ENCODE data around the gene HDAC7.
"Not testable (repeated sequence)": the region's sequence is repeated elsewhere in the genome, so short reads cannot be mapped to it uniquely, and the experiment has no call there.

Gene HDAC7

GRCh38 chr12:47811581-47812484 is 7.9 kb downstream of the HDAC7 start:
- DNase-seq = no peak

GRCh38 chr12:47811072-47811396 is 8.7 kb downstream of the HDAC7 start:
- no peak for DNase-seq

- DNase-seq = not testable (repeated sequence)
Observed at GRCh38 chr12:47809518-47809917, 10.2 kb downstream of the HDAC7 start.

- DNase-seq = no peak
Observed at GRCh38 chr12:47808574-47809365, 10.9 kb downstream of the HDAC7 start.

- no peak for DNase-seq
Observed at GRCh38 chr12:47808050-47808449, 11.7 kb downstream of the HDAC7 start.

GRCh38 chr12:47807338-47807737 is 12.4 kb downstream of the HDAC7 start:
- no peak for DNase-seq

GRCh38 chr12:47805417-47805816 is 14.3 kb downstream of the HDAC7 start:
- no peak for DNase-seq

- no peak for DNase-seq
Observed at GRCh38 chr12:47804171-47804570, 15.5 kb downstream of the HDAC7 start.

GRCh38 chr12:47803191-47803875 is 16.4 kb downstream of the HDAC7 start:
- no peak for DNase-seq

GRCh38 chr12:47802312-47802711 is 17.4 kb downstream of the HDAC7 start:
- no peak for DNase-seq

- no peak for DNase-seq
Observed at GRCh38 chr12:47801904-47802246, 17.8 kb downstream of the HDAC7 start.

- no peak for DNase-seq
Observed at GRCh38 chr12:47801170-47801903, 18.4 kb downstream of the HDAC7 start.

GRCh38 chr12:47800582-47800981 is 19.1 kb downstream of the HDAC7 start:
- no peak for DNase-seq

GRCh38 chr12:47799357-47799955 is 20.2 kb downstream of the HDAC7 start:
- no peak for DNase-seq

- DNase-seq = no peak
Observed at GRCh38 chr12:47798382-47798948, 21.2 kb downstream of the HDAC7 start.

GRCh38 chr12:47797441-47797840 is 22.3 kb downstream of the HDAC7 start:
- DNase-seq = peak; percentile 57

GRCh38 chr12:47795814-47796411 is 23.8 kb downstream of the HDAC7 start:
- no peak for DNase-seq

- no peak for DNase-seq
Observed at GRCh38 chr12:47795121-47795813, 24.4 kb downstream of the HDAC7 start.

- DNase-seq = no peak
Observed at GRCh38 chr12:47794679-47795078, 25.0 kb downstream of the HDAC7 start.

GRCh38 chr12:47793015-47793681 is 26.6 kb downstream of the HDAC7 start:
- DNase-seq = no peak

- no peak for DNase-seq
Observed at GRCh38 chr12:47791874-47792273, 27.8 kb downstream of the HDAC7 start.

All from NCI-H1092 treated with DMSO at 0.1 percent for 48 hours (cell line).